ENCODE measurements around the gene QPCT. TPM values are rescaled to one million over a fixed set of nuclear protein-coding genes. Genes with fewer than 3 reads are reported as not detected.
"Not testable (repeated sequence)": the region's sequence is repeated elsewhere in the genome, so short reads cannot be mapped to it uniquely, and the experiment has no call there.

Gene QPCT
- polyA plus RNA-seq: 9.1 TPM
- long read RNA-seq, donor 1, partial matches to known transcripts: 0 of 2 reads
- long read RNA-seq, donor 1, other reads (novel, unspliced or antisense): 0 of 2 reads
- long read RNA-seq, donor 2, partial matches to known transcripts: 0 of 4 reads
- long read RNA-seq, donor 2, other reads (novel, unspliced or antisense): 0 of 4 reads
- long read RNA-seq, donor 3: 0 reads
- long read RNA-seq, donor 4: 0 reads
- long read RNA-seq, donor 5, transcript QPCT-201 (7 exons, 1,739 nt): major isoform, 8 of 8 reads
- long read RNA-seq, donor 5, partial matches to known transcripts: 0 of 8 reads
- long read RNA-seq, donor 5, other reads (novel, unspliced or antisense): 0 of 8 reads
- long read RNA-seq, donor 6, partial matches to known transcripts: 0 of 5 reads
- long read RNA-seq, donor 6, other reads (novel, unspliced or antisense): 0 of 5 reads
- long read RNA-seq, donor 7, transcript QPCT-201 (7 exons, 1,739 nt): major isoform, 18 of 18 reads
- long read RNA-seq, donor 7, partial matches to known transcripts: 0 of 18 reads
- long read RNA-seq, donor 7, other reads (novel, unspliced or antisense): 0 of 18 reads
- long read RNA-seq, donor 8, transcript QPCT-201 (7 exons, 1,739 nt): major isoform, 7 of 8 reads
- long read RNA-seq, donor 8, partial matches to known transcripts: 0 of 8 reads
- long read RNA-seq, donor 8, other reads (novel, unspliced or antisense): 0 of 8 reads
- long read RNA-seq, donor 9, transcript QPCT-201 (7 exons, 1,739 nt): major isoform, 7 of 7 reads
- long read RNA-seq, donor 9, partial matches to known transcripts: 0 of 7 reads
- long read RNA-seq, donor 9, other reads (novel, unspliced or antisense): 0 of 7 reads
- long read RNA-seq, donor 10, transcript QPCT-201 (7 exons, 1,739 nt): major isoform, 13 of 14 reads
- long read RNA-seq, donor 10, partial matches to known transcripts: 0 of 14 reads
- long read RNA-seq, donor 10, other reads (novel, unspliced or antisense): 0 of 14 reads
- long read RNA-seq, donor 11, partial matches to known transcripts: 0 of 4 reads
- long read RNA-seq, donor 11, other reads (novel, unspliced or antisense): 0 of 4 reads

DNA sequence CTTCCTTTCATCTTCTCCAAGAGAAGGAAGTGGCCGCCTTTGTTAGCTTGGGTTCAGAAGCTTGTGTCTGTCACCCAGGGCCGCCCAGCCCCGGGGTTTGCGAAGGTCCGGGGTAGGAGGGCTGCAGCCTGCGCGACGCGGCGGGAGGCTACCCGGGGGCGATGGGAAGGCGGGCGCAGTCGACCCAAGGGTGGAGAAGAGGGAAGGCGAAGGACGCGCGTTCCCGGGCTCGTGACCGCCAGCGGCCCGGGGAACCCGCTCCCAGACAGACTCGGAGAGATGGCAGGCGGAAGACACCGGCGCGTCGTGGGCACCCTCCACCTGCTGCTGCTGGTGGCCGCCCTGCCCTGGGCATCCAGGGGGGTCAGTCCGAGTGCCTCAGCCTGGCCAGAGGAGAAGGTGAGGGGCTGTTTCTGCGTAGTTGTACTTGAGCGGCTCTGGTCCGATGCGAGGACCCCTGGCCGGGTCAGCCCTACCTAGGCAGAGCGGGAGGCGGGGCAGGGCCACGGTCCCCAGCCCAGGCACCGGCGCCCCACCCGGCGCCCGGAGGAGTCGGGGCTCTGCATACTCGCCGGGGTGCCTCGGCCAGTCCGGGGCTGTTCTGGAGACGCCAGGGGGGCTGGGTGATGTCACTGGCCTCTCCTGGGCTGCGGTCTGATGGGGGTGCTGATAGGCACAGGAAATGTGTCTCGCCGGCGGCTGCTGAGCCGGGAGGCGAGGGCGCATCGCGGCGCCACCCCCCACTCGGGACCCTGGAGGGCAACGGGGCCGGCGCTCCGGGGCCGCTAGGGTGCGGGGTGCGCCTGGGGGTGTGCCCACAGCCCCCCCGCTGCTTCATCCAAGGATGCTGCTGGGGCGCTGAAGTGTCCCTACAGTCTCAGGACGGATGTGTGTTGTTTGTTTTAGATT, at the start of gene QPCT:
TSS of gene QPCT (plus strand) at position 178 of the 909 bp plus-strand sequence. CDS start at position 280, 102 bp downstream.
- no peaks in the 10 kb centered on the region for H3K4me1 ChIP-seq (ENCODE audit: control insufficient read depth, insufficient read depth, low read length)
- no CpG with 5 or more reads among the region's 73 CpGs for WGBS (ENCODE audit: insufficient coverage, low lambda C conversion rate)
- peak; percentile 29 to 73 for DNase-seq

DNA sequence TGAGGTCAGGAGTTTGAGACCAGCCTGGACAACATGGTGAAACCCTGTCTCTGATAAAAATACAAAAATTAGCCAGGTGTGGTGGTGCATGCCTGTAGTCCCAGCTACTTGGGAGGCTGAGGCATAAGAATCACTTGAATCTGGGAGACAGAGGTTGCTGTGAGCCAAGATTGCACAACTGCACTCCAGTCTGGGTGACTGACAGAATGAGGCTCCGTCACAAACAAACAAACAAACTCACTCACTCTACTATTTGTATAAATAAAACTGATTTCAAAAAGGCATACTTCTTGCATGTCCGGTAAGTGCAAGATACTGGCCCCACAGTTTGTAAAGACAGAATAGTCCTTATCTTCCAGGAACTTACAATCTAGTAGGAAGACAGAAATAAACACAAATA, 49.6 kb upstream of the QPCT start:
- not testable (repeated sequence) for DNase-seq; H3K9me3 ChIP-seq (ENCODE audit: control insufficient read depth, low read depth, low read length); H3K4me3 ChIP-seq (ENCODE audit: low read length); H3K27ac ChIP-seq (ENCODE audit: low read length); H3K27me3 ChIP-seq (ENCODE audit: control insufficient read depth, insufficient read depth, low read length); H3K36me3 ChIP-seq (ENCODE audit: control insufficient read depth, insufficient read depth, low read length); H3K4me1 ChIP-seq (ENCODE audit: control insufficient read depth, insufficient read depth, low read length)
- no CpG with 5 or more reads among the region's 2 CpGs for WGBS (ENCODE audit: insufficient coverage, low lambda C conversion rate)

More for the DNA sequence above, at the start of gene QPCT:
- Histone ChIP-seq H3K4me3 (ENCODE audit: low read length) (peak within 1 kb of the TSS; percentile 58), H3K9me3 (ENCODE audit: control insufficient read depth, low read depth, low read length) (no peaks in the 10 kb centered on the region), H3K36me3 (ENCODE audit: control insufficient read depth, insufficient read depth, low read length) (no peaks in the 10 kb centered on the region), H3K27me3 (ENCODE audit: control insufficient read depth, insufficient read depth, low read length) (no peaks in the 10 kb centered on the region), H3K27ac (ENCODE audit: low read length) (no peak within 1 kb of the TSS)

DNA sequence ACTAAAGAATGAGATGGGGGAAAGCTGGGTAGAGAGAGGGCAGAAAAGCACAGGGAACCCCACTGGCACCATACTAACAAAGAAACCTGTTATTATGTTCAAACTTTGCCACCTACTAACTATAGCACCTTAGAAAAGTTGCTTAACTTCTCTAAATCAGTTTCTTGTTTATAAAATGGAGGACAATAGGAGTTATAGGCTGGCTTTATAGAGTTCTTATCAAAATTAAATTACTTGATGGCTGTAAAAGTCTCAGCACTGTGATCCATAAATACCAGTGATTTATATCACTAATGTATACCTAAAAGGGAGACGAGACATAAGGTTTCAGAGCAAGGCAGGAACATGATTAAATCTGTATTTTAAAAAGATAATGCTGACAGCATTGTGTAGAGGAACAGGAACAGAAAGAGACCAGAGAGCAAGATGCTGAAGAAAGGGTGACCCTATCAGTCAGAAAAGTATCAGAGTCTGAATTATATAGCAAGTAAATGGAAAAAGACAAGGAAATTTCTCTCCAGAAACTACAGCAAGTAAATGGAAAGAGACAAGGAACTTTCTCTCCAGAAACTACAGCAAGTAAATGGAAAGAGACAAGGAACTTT, 48.9 kb upstream of the QPCT start:
- WGBS (ENCODE audit: insufficient coverage, low lambda C conversion rate): 17% methylated on average over 1 of the region's 1 CpG
- H3K27ac ChIP-seq (ENCODE audit: low read length): no peak overlapping the region
- DNase-seq: no peak
- peaks cover 6% of the 10 kb centered on the region for H3K36me3 ChIP-seq (ENCODE audit: control insufficient read depth, insufficient read depth, low read length)
- H3K4me3 ChIP-seq (ENCODE audit: low read length): no peak overlapping the region
- H3K27me3 ChIP-seq (ENCODE audit: control insufficient read depth, insufficient read depth, low read length): no peaks in the 10 kb centered on the region
- no peaks in the 10 kb centered on the region for H3K9me3 ChIP-seq (ENCODE audit: control insufficient read depth, low read depth, low read length)
- H3K4me1 ChIP-seq (ENCODE audit: control insufficient read depth, insufficient read depth, low read length): no peaks in the 10 kb centered on the region

DNA sequence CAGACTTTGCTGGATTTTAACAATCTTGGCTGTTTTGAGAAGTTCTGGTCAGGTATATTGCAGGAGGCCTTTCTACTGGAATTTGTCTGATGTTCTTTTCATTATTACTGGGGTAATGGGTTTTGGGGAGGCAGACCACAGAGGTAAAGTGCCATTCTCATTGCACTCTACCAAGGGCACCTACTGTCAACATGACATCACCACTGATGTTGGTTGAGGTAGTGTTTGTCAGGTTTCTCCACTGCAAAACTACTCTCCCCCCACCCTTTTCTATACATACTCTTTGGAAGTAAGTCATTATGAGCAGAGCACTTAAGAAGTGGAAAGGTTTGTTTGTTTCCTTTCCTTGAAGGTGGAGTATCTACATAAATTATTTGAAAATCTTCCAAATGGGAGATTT, 46.8 kb upstream of the QPCT start:
- Histone ChIP-seq H3K27ac (ENCODE audit: low read length) (no peak overlapping the region), H3K27me3 (ENCODE audit: control insufficient read depth, insufficient read depth, low read length) (no peaks in the 10 kb centered on the region), H3K4me3 (ENCODE audit: low read length) (no peak overlapping the region), H3K36me3 (ENCODE audit: control insufficient read depth, insufficient read depth, low read length) (no peaks in the 10 kb centered on the region), H3K4me1 (ENCODE audit: control insufficient read depth, insufficient read depth, low read length) (no peaks in the 10 kb centered on the region), H3K9me3 (ENCODE audit: control insufficient read depth, low read depth, low read length) (no peaks in the 10 kb centered on the region)
- no peak for DNase-seq

DNA sequence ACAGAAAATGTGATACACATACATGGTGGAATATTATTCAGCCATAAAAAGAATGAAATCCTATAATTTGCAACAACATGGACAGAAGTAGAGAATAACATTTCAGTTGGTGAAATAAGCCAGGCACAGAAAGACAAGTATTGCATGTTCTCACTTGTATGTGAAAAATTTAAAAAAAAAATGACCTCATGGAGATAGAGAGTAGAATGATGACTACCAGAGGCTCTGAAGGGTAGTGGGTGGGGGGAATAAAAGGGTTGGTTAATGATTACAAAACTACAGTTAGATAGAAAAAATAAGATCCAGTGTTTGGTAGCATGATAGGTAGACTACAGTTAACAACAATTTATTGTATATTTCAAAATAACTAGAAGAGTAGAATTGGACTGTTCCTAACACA, 44.3 kb upstream of the QPCT start:
- Histone ChIP-seq H3K4me3 (ENCODE audit: low read length) (no peak overlapping the region), H3K27ac (ENCODE audit: low read length) (no peak overlapping the region), H3K36me3 (ENCODE audit: control insufficient read depth, insufficient read depth, low read length) (no peaks in the 10 kb centered on the region), H3K9me3 (ENCODE audit: control insufficient read depth, low read depth, low read length) (no peaks in the 10 kb centered on the region), H3K27me3 (ENCODE audit: control insufficient read depth, insufficient read depth, low read length) (no peaks in the 10 kb centered on the region), H3K4me1 (ENCODE audit: control insufficient read depth, insufficient read depth, low read length) (no peaks in the 10 kb centered on the region)
- no peak for DNase-seq

DNA sequence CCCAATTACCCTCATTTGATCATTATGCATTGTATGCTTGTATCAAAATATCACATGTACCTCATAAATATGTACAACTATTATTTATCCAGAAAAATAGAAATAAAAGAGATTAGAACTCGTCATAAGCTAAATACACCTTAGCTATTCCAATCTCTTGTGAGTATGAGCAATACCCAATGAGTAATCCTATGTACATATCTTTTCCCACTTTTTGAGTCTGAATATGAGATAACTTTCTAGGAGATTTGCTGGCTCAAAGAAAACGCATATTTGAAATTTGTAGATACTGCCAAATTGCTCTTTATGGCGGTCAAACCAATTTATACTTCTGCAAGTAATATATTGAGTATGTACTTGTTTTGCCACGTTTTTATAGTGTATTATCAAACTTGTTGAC, 43.9 kb upstream of the QPCT start:
- DNase-seq: no peak
- WGBS (ENCODE audit: insufficient coverage, low lambda C conversion rate): 92% methylated on average over 2 of the region's 4 CpGs
- Histone ChIP-seq H3K27ac (ENCODE audit: low read length) (no peak overlapping the region), H3K4me1 (ENCODE audit: control insufficient read depth, insufficient read depth, low read length) (peaks cover 4% of the 10 kb centered on the region), H3K36me3 (ENCODE audit: control insufficient read depth, insufficient read depth, low read length) (no peaks in the 10 kb centered on the region), H3K27me3 (ENCODE audit: control insufficient read depth, insufficient read depth, low read length) (no peaks in the 10 kb centered on the region), H3K9me3 (ENCODE audit: control insufficient read depth, low read depth, low read length) (no peaks in the 10 kb centered on the region), H3K4me3 (ENCODE audit: low read length) (no peak overlapping the region)

DNA sequence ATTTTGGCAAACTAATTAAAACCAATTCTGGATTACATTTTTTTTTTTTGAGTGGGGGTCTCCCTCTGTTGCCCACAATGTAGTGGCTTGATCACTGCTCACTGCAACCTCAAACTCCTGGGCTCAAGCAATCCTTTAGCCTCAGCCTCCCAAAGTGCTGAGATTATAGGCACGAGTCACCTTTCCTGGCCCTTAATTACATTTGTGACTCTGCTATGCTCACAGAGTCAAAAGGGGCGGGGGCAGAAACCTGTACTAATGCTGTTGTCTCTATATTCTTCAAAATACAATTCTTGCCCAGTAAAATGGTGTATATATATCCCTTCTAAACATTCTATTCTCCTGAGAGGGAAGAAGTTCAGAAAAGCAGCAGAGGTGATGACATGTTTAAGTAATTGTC, 43.0 kb upstream of the QPCT start:
- Histone ChIP-seq H3K27me3 (ENCODE audit: control insufficient read depth, insufficient read depth, low read length) (no peaks in the 10 kb centered on the region), H3K4me1 (ENCODE audit: control insufficient read depth, insufficient read depth, low read length) (peaks cover 6% of the 10 kb centered on the region), H3K27ac (ENCODE audit: low read length) (no peak overlapping the region), H3K9me3 (ENCODE audit: control insufficient read depth, low read depth, low read length) (no peaks in the 10 kb centered on the region), H3K36me3 (ENCODE audit: control insufficient read depth, insufficient read depth, low read length) (no peaks in the 10 kb centered on the region), H3K4me3 (ENCODE audit: low read length) (no peak overlapping the region)
- WGBS (ENCODE audit: insufficient coverage, low lambda C conversion rate): 100% methylated on average over 1 of the region's 2 CpGs
- no peak for DNase-seq

DNA sequence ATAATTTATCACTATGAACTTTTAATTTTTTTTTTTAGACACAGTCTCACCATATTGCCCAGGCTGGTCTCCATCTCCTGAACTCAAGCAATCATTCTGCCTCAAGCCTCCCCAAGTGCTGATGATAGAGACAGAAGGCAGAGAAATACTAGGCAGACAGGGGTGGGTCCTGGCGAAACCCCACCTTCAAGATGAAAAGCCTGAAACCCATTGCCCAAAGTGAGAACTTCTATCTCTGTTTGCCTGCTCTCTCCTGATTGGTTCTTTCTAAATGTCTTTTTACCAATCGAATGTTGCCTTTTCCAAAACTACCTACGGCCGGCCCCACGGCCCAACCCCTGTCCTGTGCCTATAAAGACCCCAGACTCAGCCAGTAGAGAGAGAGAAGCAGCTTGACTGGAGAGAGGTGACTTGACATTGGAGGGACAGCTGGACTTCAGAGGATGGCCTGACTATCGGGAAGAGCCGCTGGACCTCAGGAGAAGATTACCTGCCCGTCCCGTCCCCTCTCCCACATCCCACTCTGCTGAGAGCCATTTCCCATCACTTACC, 41.7 kb upstream of the QPCT start:
- no peak for DNase-seq
- H3K4me3 ChIP-seq (ENCODE audit: low read length): no peak overlapping the region
- H3K9me3 ChIP-seq (ENCODE audit: control insufficient read depth, low read depth, low read length): no peaks in the 10 kb centered on the region
- H3K27me3 ChIP-seq (ENCODE audit: control insufficient read depth, insufficient read depth, low read length): no peaks in the 10 kb centered on the region
- WGBS (ENCODE audit: insufficient coverage, low lambda C conversion rate): no CpG with 5 or more reads among the region's 9 CpGs
- H3K27ac ChIP-seq (ENCODE audit: low read length): no peak overlapping the region
- peaks cover 6% of the 10 kb centered on the region for H3K4me1 ChIP-seq (ENCODE audit: control insufficient read depth, insufficient read depth, low read length)
- no peaks in the 10 kb centered on the region for H3K36me3 ChIP-seq (ENCODE audit: control insufficient read depth, insufficient read depth, low read length)

DNA sequence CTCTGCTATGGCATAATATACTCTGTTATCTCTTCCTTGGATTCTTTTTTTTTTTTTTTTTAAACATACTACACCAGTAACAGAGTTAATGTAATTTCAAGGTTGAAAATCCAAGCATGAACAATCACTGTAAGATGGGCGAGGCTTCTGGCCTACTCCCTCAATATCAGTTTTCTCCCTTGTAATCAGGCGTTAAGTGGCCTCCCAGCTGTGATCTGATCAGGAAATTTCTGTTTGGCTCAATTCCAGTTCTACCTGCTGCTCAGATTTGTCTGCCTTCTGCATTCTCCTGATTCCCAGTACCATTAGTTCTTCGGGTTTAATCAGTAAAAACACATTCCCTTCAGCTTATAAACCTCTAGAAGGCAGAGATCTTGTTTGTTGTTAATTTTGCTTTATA, 38.4 kb upstream of the QPCT start:
- peak; percentile 43 to 68 for DNase-seq
- peaks cover 6% of the 10 kb centered on the region for H3K4me1 ChIP-seq (ENCODE audit: control insufficient read depth, insufficient read depth, low read length)
- no peak overlapping the region for H3K4me3 ChIP-seq (ENCODE audit: low read length)
- no peaks in the 10 kb centered on the region for H3K9me3 ChIP-seq (ENCODE audit: control insufficient read depth, low read depth, low read length)
- H3K36me3 ChIP-seq (ENCODE audit: control insufficient read depth, insufficient read depth, low read length): no peaks in the 10 kb centered on the region
- no CpG with 5 or more reads among the region's 3 CpGs for WGBS (ENCODE audit: insufficient coverage, low lambda C conversion rate)
- H3K27ac ChIP-seq (ENCODE audit: low read length): no peak overlapping the region
- no peaks in the 10 kb centered on the region for H3K27me3 ChIP-seq (ENCODE audit: control insufficient read depth, insufficient read depth, low read length)
